HepG2 (cell line): ENCODE measurements around the gene MT1M. TPM values are rescaled to one million over a fixed set of nuclear protein-coding genes. Genes with fewer than 3 reads are reported as not detected.

Source experiments
- KAT8 ChIP-seq: IDR thresholded peaks from 2 replicates; pipeline ENCODE4 v1.6.1; 2016; ENCODE audit warnings: missing genetic modification reagents, missing compliant biosample characterization
- MEIS2 ChIP-seq: sonication (generic); formaldehyde crosslinking; IDR thresholded peaks from 2 replicates; pipeline ENCODE4 v1.9.0; 2021; ENCODE audit warnings: mild to moderate bottlenecking, missing genetic modification reagents
- NFIB ChIP-seq: sonication (generic); formaldehyde crosslinking; IDR thresholded peaks from 2 replicates; pipeline ENCODE4 v1.9.0; 2021; ENCODE audit warnings: missing genetic modification reagents, mild to moderate bottlenecking, borderline replicate concordance
- NFIC ChIP-seq: IDR thresholded peaks from 2 replicates; pipeline ENCODE4 v1.6.1; 2012; ENCODE audit warnings: mild to moderate bottlenecking, low read length, inconsistent platforms
- POLR2AphosphoS5 ChIP-seq: IDR thresholded peaks from 2 replicates; pipeline ENCODE4 v1.6.1; 2012; ENCODE audit warnings: low read depth, low read length
- TBL1XR1 ChIP-seq: fragments of 150-350 bp; IDR thresholded peaks from 2 replicates; pipeline ENCODE4 v1.6.1; 2014; ENCODE audit warnings: borderline replicate concordance, low read length; ENCODE audit not compliant: partially characterized antibody
- ZNF343 ChIP-seq: sonication (generic); formaldehyde crosslinking; IDR thresholded peaks from 2 replicates; pipeline ENCODE4 v1.4.0; 2020; ENCODE audit warnings: mild to moderate bottlenecking, missing genetic modification reagents
- ZNF441 ChIP-seq: sonication (generic); formaldehyde crosslinking; IDR thresholded peaks from 2 replicates; pipeline ENCODE4 v1.7.0; 2021; ENCODE audit warnings: missing genetic modification reagents, borderline replicate concordance
- ZNF766 ChIP-seq: sonication (generic); formaldehyde crosslinking; IDR thresholded peaks from 2 replicates; pipeline ENCODE4 v1.5.0; 2020; ENCODE audit warnings: missing genetic modification reagents, borderline replicate concordance
- polyA plus RNA-seq, 8 experiments: library from polyadenylated mRNA; depleted of rRNA in 3 of 8; stranded (reverse) in 7 of 8; unstranded in 1 of 8; fragments of >200 nt; fragmentation: Illumina TruSeq in 4 of 8; extraction: Trizol in 4 of 8; gene quantifications; 2 replicates each; pipeline versions ENCODE4 v1.2.1 to v1.2.3, GENCODE V29; 2011 to 2016; ENCODE audit warnings: low read depth in 4 of 8, missing spikeins in 1 of 8, mixed read lengths in 1 of 8; ENCODE audit not compliant: insufficient read depth in 1 of 8
- total RNA-seq, 5 experiments: library from RNA; depleted of rRNA; stranded (reverse); fragments of >200 nt; fragmentation: Illumina TruSeq; extraction: Trizol; gene quantifications; 2 replicates each; pipeline ENCODE4 v1.2.3, GENCODE V29; 2016; ENCODE audit warnings: low read depth in 1 of 5
- TF ChIP-seq, protein P1 (sequence below): sonication (generic); formaldehyde crosslinking; IDR thresholded peaks from 2 replicates; pipeline ENCODE4 v1.8.0; 2022; ENCODE audit warnings: mild to moderate bottlenecking, missing genetic modification reagents; ENCODE audit not compliant: insufficient replicate concordance
- TF ChIP-seq, protein P2 (sequence below): sonication (generic); formaldehyde crosslinking; IDR thresholded peaks from 2 replicates; pipeline ENCODE4 v1.5.0; 2020; ENCODE audit warnings: mild to moderate bottlenecking, missing genetic modification reagents
- TF ChIP-seq, protein P3 (sequence below): IDR thresholded peaks from 2 replicates; pipeline ENCODE4 v1.4.0; 2020; ENCODE audit warnings: mild to moderate bottlenecking, missing genetic modification reagents
- TF ChIP-seq, protein P4 (sequence below): sonication (generic); formaldehyde crosslinking; IDR thresholded peaks from 2 replicates; pipeline ENCODE4 v1.5.1; 2020; ENCODE audit warnings: missing genetic modification reagents, mild to moderate bottlenecking, borderline replicate concordance
- TF ChIP-seq, protein P5 (sequence below): sonication (generic); formaldehyde crosslinking; IDR thresholded peaks from 2 replicates; pipeline ENCODE4 v1.5.0; 2020; ENCODE audit warnings: mild to moderate bottlenecking, missing genetic modification reagents, borderline replicate concordance

The MT1M gene
- total and polyA plus RNA-seq, 2 of the 13 experiments (the other 11 are each of a cell fraction or from before 2014, with no cell fraction given) = 4.6 TPM; not detected in 1

DNA sequence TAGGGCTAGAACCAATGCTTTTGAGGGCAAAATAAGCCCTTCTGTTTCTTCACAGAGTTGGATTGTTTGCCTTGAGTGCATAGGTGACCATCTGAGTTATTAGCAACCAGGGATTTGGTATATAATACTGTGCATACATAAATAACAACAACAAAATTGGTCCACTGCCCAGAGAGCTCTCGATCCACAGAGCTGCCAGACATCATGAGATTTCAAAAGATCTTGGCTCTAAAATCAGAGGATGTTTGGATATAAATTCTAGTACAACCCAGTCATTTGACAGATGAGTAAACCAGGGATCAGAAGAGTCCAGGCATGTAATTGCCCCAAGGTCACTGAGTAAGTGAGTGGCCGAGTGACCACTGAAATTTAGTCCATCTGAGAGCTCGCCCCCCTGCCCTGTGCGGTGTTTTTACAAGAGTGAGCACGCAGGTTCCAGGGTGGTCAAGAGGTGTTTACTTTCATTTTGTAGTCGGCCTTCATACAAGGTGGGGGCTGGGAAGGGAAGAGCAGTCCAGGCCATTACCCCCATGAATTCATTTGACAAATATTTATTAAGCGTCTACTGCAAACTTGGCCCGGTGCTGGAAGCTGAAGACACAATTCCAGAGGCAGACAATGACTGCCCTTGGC, 25.9 kb upstream of the MT1M start (continued):
- TF ChIP-seq, protein P1, sequence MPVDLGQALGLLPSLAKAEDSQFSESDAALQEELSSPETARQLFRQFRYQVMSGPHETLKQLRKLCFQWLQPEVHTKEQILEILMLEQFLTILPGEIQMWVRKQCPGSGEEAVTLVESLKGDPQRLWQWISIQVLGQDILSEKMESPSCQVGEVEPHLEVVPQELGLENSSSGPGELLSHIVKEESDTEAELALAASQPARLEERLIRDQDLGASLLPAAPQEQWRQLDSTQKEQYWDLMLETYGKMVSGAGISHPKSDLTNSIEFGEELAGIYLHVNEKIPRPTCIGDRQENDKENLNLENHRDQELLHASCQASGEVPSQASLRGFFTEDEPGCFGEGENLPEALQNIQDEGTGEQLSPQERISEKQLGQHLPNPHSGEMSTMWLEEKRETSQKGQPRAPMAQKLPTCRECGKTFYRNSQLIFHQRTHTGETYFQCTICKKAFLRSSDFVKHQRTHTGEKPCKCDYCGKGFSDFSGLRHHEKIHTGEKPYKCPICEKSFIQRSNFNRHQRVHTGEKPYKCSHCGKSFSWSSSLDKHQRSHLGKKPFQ (CRISPR knock-in tag) = peak; percentile 85
- TF ChIP-seq, protein P2, sequence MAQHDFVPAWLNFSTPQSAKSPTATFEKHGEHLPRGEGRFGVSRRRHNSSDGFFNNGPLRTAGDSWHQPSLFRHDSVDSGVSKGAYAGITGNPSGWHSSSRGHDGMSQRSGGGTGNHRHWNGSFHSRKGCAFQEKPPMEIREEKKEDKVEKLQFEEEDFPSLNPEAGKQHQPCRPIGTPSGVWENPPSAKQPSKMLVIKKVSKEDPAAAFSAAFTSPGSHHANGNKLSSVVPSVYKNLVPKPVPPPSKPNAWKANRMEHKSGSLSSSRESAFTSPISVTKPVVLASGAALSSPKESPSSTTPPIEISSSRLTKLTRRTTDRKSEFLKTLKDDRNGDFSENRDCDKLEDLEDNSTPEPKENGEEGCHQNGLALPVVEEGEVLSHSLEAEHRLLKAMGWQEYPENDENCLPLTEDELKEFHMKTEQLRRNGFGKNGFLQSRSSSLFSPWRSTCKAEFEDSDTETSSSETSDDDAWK (CRISPR knock-in tag) = no peak
- TF ChIP-seq TBL1XR1 (no peak), POLR2AphosphoS5 (no peak), NFIB (CRISPR knock-in tag) (no peak), ZNF441 (CRISPR knock-in tag) (0 out of 2 replicates have a peak, but pooled peaks have one; percentile 8), NFIC (peak; percentile 71; the same call in 1 of the 2 replicates), ZNF766 (CRISPR knock-in tag) (no peak), KAT8 (CRISPR knock-in tag) (no peak), MEIS2 (CRISPR knock-in tag) (peak; percentile 43), ZNF343 (0 out of 2 replicates have a peak, but pooled peaks have one; percentile 2)
- TF ChIP-seq, protein P3, sequence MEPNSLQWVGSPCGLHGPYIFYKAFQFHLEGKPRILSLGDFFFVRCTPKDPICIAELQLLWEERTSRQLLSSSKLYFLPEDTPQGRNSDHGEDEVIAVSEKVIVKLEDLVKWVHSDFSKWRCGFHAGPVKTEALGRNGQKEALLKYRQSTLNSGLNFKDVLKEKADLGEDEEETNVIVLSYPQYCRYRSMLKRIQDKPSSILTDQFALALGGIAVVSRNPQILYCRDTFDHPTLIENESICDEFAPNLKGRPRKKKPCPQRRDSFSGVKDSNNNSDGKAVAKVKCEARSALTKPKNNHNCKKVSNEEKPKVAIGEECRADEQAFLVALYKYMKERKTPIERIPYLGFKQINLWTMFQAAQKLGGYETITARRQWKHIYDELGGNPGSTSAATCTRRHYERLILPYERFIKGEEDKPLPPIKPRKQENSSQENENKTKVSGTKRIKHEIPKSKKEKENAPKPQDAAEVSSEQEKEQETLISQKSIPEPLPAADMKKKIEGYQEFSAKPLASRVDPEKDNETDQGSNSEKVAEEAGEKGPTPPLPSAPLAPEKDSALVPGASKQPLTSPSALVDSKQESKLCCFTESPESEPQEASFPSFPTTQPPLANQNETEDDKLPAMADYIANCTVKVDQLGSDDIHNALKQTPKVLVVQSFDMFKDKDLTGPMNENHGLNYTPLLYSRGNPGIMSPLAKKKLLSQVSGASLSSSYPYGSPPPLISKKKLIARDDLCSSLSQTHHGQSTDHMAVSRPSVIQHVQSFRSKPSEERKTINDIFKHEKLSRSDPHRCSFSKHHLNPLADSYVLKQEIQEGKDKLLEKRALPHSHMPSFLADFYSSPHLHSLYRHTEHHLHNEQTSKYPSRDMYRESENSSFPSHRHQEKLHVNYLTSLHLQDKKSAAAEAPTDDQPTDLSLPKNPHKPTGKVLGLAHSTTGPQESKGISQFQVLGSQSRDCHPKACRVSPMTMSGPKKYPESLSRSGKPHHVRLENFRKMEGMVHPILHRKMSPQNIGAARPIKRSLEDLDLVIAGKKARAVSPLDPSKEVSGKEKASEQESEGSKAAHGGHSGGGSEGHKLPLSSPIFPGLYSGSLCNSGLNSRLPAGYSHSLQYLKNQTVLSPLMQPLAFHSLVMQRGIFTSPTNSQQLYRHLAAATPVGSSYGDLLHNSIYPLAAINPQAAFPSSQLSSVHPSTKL (CRISPR knock-in tag) = peak; percentile 43; the same call in 1 of the 2 replicates
- TF ChIP-seq, protein P4, sequence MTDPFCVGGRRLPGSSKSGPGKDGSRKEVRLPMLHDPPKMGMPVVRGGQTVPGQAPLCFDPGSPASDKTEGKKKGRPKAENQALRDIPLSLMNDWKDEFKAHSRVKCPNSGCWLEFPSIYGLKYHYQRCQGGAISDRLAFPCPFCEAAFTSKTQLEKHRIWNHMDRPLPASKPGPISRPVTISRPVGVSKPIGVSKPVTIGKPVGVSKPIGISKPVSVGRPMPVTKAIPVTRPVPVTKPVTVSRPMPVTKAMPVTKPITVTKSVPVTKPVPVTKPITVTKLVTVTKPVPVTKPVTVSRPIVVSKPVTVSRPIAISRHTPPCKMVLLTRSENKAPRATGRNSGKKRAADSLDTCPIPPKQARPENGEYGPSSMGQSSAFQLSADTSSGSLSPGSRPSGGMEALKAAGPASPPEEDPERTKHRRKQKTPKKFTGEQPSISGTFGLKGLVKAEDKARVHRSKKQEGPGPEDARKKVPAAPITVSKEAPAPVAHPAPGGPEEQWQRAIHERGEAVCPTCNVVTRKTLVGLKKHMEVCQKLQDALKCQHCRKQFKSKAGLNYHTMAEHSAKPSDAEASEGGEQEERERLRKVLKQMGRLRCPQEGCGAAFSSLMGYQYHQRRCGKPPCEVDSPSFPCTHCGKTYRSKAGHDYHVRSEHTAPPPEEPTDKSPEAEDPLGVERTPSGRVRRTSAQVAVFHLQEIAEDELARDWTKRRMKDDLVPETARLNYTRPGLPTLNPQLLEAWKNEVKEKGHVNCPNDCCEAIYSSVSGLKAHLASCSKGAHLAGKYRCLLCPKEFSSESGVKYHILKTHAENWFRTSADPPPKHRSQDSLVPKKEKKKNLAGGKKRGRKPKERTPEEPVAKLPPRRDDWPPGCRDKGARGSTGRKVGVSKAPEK (CRISPR knock-in tag) = no peak
- TF ChIP-seq, protein P5, sequence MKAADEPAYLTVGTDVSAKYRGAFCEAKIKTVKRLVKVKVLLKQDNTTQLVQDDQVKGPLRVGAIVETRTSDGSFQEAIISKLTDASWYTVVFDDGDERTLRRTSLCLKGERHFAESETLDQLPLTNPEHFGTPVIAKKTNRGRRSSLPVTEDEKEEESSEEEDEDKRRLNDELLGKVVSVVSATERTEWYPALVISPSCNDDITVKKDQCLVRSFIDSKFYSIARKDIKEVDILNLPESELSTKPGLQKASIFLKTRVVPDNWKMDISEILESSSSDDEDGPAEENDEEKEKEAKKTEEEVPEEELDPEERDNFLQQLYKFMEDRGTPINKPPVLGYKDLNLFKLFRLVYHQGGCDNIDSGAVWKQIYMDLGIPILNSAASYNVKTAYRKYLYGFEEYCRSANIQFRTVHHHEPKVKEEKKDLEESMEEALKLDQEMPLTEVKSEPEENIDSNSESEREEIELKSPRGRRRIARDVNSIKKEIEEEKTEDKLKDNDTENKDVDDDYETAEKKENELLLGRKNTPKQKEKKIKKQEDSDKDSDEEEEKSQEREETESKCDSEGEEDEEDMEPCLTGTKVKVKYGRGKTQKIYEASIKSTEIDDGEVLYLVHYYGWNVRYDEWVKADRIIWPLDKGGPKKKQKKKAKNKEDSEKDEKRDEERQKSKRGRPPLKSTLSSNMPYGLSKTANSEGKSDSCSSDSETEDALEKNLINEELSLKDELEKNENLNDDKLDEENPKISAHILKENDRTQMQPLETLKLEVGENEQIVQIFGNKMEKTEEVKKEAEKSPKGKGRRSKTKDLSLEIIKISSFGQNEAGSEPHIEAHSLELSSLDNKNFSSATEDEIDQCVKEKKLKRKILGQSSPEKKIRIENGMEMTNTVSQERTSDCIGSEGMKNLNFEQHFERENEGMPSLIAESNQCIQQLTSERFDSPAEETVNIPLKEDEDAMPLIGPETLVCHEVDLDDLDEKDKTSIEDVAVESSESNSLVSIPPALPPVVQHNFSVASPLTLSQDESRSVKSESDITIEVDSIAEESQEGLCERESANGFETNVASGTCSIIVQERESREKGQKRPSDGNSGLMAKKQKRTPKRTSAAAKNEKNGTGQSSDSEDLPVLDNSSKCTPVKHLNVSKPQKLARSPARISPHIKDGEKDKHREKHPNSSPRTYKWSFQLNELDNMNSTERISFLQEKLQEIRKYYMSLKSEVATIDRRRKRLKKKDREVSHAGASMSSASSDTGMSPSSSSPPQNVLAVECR (CRISPR knock-in tag) = peak; percentile 61; the same call in 1 of the 2 replicates
